Raji (cell line): Measurements from ENCODE around the gene FRMD1.

Experiments
- POLR2A ChIP-seq: IDR thresholded peaks from 2 replicates; pipeline ENCODE4 v1.6.1; 2011; ENCODE audit warnings: low read depth, low read length, control low read depth; ENCODE audit not compliant: insufficient read depth

Gene FRMD1

GRCh38 chr6:168050225-168050880, 28.7 kb downstream of the FRMD1 start:
- TF ChIP-seq POLR2A = no peak

- no peak for TF ChIP-seq POLR2A
Observed at GRCh38 chr6:168049706-168050224, 29.2 kb downstream of the FRMD1 start.

GRCh38 chr6:168049277-168049676, 29.7 kb downstream of the FRMD1 start:
- TF ChIP-seq POLR2A = no peak

GRCh38 chr6:168048724-168049025, 30.3 kb downstream of the FRMD1 start:
- TF ChIP-seq POLR2A = no peak

- TF ChIP-seq POLR2A = no peak
Observed at GRCh38 chr6:168047841-168048723, 30.9 kb downstream of the FRMD1 start.

GRCh38 chr6:168046696-168047095, 32.3 kb downstream of the FRMD1 start:
- TF ChIP-seq POLR2A = no peak

- no peak for TF ChIP-seq POLR2A
Observed at GRCh38 chr6:168045706-168046620, 33.0 kb downstream of the FRMD1 start.

GRCh38 chr6:168045141-168045691, 33.8 kb downstream of the FRMD1 start:
- no peak for TF ChIP-seq POLR2A

GRCh38 chr6:168044521-168045130, 34.4 kb downstream of the FRMD1 start:
- no peak for TF ChIP-seq POLR2A

- TF ChIP-seq POLR2A = no peak
Observed at GRCh38 chr6:168043848-168044415, 35.1 kb downstream of the FRMD1 start.

- TF ChIP-seq POLR2A = no peak
Observed at GRCh38 chr6:168043193-168043847, 35.7 kb downstream of the FRMD1 start.

GRCh38 chr6:168042426-168043192, 36.4 kb downstream of the FRMD1 start:
- no peak for TF ChIP-seq POLR2A

- no peak for TF ChIP-seq POLR2A
Observed at GRCh38 chr6:168041928-168042327, 37.1 kb downstream of the FRMD1 start.
